ENCODE data around the gene ZAP70.

GRCh38 chr2:97730245-97730644 lies 16.9 kb downstream of the ZAP70 start:
- no peak for TF ChIP-seq CTCF (conservative IDR thresholded peaks at IDR 0.05; ENCODE audit: low read length)
- TF ChIP-seq EZH2phosphoT487 (IDR thresholded peaks at IDR 0.05; ENCODE audit: borderline replicate concordance, low read depth, low read length), result no peak

All from OCI-LY7 (cell line).